ENCODE measurements around the gene RTN1.

GRCh38 chr14:59849411-59850130, 21.0 kb downstream of the RTN1 start:
- TF ChIP-seq POLR2A (IDR thresholded peaks at IDR 0.05; ENCODE audit: low read length) (no peak), GATA1 (IDR thresholded peaks at IDR 0.05; ENCODE audit: low read depth, low read length) (no peak)

All from erythroblast (primary cell).